SJCRH30 (cell line): ENCODE measurements around the gene GNG12. TPM values are rescaled to one million over a fixed set of nuclear protein-coding genes. Genes with fewer than 3 reads are reported as not detected.

ENCODE experiments used
- DNase-seq, 2 experiments: peaks; one replicate each; pipeline ENCODE4 v3.0.0-alpha.2; 2015 to 2020
- H3K27ac ChIP-seq: fragments of 250-450 bp; sonication (Bioruptor Pico); 2 replicates; pipeline ENCODE4 v1.5.1; 2020; ENCODE audit warnings: mild to moderate bottlenecking, moderate library complexity
- H3K27me3 ChIP-seq: fragments of 250-450 bp; sonication (Bioruptor Pico); 2 replicates; pipeline ENCODE4 v1.5.1; 2020; ENCODE audit warnings: mild to moderate bottlenecking, moderate library complexity
- H3K36me3 ChIP-seq: fragments of 250-450 bp; sonication (Bioruptor Pico); 2 replicates; pipeline ENCODE4 v1.5.1; 2020; ENCODE audit warnings: mild to moderate bottlenecking, moderate library complexity
- H3K4me1 ChIP-seq: fragments of 250-450 bp; sonication (Bioruptor Pico); 2 replicates; pipeline ENCODE4 v1.5.1; 2020; ENCODE audit warnings: mild to moderate bottlenecking, moderate library complexity
- H3K4me3 ChIP-seq: fragments of 250-450 bp; sonication (Bioruptor Pico); 2 replicates; pipeline ENCODE4 v1.5.1; 2020; ENCODE audit warnings: mild to moderate bottlenecking, moderate library complexity
- H3K9me3 ChIP-seq: fragments of 250-450 bp; sonication (Bioruptor Pico); replicated peaks from 2 replicates; pipeline ENCODE4 v1.5.1; 2020; ENCODE audit warnings: mild to moderate bottlenecking, moderate library complexity
- total RNA-seq: library from RNA; depleted of rRNA; stranded (reverse); fragments of >200 nt; shearing (Covaris generic); gene quantifications from 2 replicates; pipeline ENCODE4 v1.2.3, GENCODE V29; 2014

Gene GNG12
- total RNA-seq, 1 experiment from 2014 or later = 110 TPM

DNA sequence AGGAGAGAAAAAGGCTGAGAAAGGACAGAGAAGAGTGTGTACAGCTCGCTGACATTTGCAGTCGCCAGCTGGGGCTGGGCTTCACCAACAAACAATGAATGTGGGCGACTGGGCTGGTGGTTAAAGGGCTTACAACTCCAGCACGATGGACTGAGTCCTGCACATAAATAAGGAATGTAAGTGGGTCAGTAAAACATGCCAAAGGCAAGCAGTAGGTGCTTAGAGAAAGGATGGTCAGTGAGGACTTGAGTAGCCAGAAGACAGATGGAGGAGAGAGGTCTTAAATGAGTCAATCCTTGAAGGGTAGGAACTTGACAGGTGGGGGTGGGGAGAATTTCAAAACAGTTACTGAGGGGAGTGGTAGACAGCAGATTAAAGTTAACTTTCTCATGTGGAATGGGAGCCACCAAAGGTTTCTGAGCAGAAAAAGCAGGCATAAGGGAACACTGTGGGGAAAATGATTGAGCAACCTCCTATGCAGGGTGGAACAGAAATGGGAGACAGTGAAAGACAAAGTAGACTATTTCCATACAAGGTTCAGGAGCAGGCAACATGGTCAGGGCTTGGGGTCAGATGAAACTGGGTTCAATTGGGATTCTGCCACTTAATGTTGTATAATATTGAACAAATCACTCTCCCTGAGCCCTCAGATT lies 110.8 kb downstream of the GNG12 start:
- H3K27me3 ChIP-seq = no peaks in the 10 kb centered on the region
- H3K36me3 ChIP-seq = no peaks in the 10 kb centered on the region
- no peak for DNase-seq
- H3K27ac ChIP-seq = no peak overlapping the region
- H3K4me3 ChIP-seq = no peak overlapping the region
- peaks cover 60% of the 10 kb centered on the region for H3K4me1 ChIP-seq
- no peaks in the 10 kb centered on the region for H3K9me3 ChIP-seq

DNA sequence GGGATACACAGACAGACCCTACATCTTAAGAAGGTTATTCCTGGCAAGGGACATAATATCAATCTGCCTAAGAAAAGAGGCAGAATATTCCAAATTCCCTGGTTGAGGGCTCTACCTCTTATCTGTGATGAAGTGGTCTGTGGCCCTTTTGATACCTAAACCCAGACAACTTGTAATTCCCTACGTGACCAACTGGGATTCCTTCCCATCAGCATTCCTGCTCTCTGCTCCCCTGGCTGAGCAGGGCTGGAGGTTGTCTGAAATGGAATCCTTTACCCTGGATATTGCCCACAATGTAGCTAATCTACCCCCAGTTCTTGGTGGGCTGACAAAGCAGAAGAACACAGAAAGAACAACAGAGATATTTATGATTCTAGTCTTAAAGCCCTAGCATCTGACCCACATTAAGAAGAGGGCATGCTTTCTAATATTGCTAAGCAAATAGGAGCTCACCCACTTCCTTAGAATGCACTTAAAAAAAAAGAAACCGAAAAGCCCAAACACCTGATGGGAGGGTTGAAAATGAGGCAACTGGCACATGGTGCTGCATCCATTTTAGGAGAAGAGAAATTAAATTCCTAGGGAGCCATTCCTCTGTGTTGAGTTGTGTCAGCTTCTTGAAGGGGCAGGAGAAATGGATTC lies 111.5 kb downstream of the GNG12 start:
- H3K27me3 ChIP-seq = no peaks in the 10 kb centered on the region
- no peak for DNase-seq
- peaks cover 64% of the 10 kb centered on the region for H3K4me1 ChIP-seq
- H3K4me3 ChIP-seq = no peak overlapping the region
- no peaks in the 10 kb centered on the region for H3K36me3 ChIP-seq
- H3K27ac ChIP-seq = no peak overlapping the region
- no peaks in the 10 kb centered on the region for H3K9me3 ChIP-seq

DNA sequence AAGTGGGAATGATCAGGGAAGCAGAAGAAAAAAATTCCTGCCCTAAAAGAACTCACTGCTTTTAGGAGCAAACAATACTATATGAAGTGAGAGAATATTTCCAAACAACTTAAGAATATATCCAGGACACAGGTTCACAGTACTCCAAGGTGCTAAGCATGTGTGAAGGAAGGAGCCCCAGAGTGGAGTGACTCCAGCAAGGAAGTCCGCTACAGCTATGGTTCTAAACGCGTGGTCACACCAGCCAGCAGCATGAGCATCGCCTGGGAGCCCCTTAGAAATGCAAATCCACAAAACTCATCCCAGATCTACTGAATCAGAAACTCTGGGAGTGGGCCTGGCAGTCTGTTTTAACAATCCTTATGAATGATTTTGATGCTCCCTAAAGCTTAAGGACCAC lies 112.2 kb downstream of the GNG12 start:
- Histone ChIP-seq H3K4me1 (peaks cover 66% of the 10 kb centered on the region), H3K27me3 (no peaks in the 10 kb centered on the region), H3K27ac (no peak overlapping the region), H3K4me3 (no peak overlapping the region), H3K9me3 (no peaks in the 10 kb centered on the region), H3K36me3 (no peaks in the 10 kb centered on the region)
- no peak for DNase-seq

DNA sequence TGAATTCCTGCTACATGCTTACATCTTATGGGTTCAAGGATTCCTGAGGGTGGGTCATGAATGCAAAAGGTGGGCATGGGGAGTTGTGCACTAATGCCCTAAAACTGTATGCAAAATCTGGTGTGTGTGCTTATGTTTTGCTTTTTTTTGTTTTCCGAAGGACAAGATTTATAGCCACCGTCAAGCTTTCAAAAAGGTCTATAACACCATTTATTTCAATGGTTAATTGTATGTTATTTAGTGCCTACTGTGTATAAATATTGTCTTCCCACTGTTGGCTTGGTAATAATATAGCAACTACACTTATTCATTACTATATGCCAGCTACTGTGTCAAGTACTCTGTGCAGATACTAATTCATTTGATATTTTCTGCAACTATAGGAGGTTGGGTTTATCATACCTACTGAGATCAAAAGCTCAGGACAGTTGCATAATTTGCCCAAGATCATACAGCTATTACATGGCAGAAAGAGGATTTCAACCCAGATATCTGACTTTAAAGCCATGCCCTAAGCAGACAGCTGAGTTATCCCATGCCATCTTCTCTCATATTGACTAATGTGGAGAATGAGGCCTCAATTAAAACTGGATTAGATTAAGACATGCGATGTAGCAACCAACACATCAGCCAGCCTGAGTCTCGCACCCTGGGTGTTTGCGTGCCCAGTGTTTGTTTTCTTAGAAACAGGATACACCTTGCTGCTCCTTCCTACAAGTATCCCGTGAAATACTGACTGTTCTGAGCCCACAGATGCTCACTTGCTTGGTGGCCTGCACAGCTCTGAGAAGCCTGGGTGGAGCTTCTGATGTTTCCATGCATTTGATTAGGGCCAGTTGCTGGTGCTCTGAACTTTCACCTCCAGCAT lies 113.7 kb downstream of the GNG12 start:
- Histone ChIP-seq H3K9me3 (no peaks in the 10 kb centered on the region), H3K4me1 (peaks cover 57% of the 10 kb centered on the region)
- peak; percentile 35 to 63 for DNase-seq

DNA sequence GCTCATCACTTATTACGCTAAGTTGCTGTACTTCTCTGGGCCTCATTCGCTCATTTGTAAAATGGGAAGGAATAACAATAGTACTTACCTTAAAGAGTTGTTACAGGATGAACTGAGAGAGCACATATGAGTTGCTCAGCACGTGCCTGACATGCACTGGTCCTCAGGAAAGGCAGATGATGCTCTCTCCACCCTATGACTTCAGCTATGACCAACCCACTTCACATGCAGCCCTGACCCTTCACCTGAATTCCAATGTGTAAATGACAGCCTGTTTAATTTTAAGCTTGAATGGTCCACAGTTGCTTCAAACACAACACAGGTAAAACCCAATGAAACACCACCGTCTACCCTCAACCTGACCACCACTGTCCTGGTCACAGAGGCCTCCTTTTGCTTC lies 115.4 kb downstream of the GNG12 start:
- no peak overlapping the region for H3K4me3 ChIP-seq
- DNase-seq = no peak
- H3K36me3 ChIP-seq = no peaks in the 10 kb centered on the region
- peaks cover 58% of the 10 kb centered on the region for H3K4me1 ChIP-seq
- H3K27ac ChIP-seq = no peak overlapping the region
- no peaks in the 10 kb centered on the region for H3K27me3 ChIP-seq
- no peaks in the 10 kb centered on the region for H3K9me3 ChIP-seq

More for the DNA sequence above, 113.7 kb downstream of the GNG12 start:
- no peaks in the 10 kb centered on the region for H3K27me3 ChIP-seq
- no peak overlapping the region for H3K27ac ChIP-seq
- H3K4me3 ChIP-seq = no peak overlapping the region
- no peaks in the 10 kb centered on the region for H3K36me3 ChIP-seq

DNA sequence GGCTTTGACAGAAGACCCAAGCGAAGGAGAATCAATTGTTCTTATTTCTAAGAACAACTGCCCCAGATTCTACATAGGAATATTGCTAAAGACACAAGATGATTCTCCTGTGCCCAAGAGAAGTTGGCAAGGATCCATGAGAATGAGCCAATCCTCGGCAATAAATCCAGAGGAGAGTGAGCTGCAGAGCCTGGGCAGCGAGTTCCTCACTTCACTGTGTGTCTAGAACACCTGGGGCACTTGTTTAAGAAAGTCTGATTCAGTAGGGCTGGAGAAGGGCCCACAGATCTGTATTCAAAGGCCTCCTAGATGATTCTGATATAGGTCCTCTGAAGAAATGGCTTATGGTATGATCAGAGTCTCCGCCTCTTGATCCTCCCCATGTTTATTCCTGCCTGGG lies 116.5 kb downstream of the GNG12 start:
- DNase-seq = peak in 1 of 2 experiments; percentile 61
- no peaks in the 10 kb centered on the region for H3K27me3 ChIP-seq
- no peak overlapping the region for H3K4me3 ChIP-seq
- H3K4me1 ChIP-seq = peaks cover 59% of the 10 kb centered on the region
- H3K27ac ChIP-seq = peak overlapping the region; percentile 25; the same call in 1 of the 2 replicates
- no peaks in the 10 kb centered on the region for H3K36me3 ChIP-seq
- no peaks in the 10 kb centered on the region for H3K9me3 ChIP-seq

DNA sequence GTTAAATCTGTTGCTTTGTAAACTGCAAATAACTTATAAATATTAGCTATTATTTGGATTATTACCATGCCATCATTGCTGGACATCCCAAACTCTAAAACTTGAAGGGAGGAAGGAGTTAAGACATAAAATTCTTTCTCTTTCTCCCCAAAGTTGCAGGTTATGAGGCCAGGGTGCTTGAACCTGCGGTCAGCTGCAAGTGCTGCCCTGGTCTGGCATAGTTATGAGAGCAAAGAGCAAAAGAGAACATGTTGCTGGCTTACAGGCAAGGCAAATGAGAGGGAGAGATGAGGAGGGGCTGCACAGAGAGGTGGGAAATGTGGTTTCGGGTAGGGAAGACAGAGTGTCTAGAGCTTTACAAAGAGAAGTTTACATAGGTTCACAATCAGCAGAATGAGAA lies 117.4 kb downstream of the GNG12 start:
- no peak overlapping the region for H3K27ac ChIP-seq

DNA sequence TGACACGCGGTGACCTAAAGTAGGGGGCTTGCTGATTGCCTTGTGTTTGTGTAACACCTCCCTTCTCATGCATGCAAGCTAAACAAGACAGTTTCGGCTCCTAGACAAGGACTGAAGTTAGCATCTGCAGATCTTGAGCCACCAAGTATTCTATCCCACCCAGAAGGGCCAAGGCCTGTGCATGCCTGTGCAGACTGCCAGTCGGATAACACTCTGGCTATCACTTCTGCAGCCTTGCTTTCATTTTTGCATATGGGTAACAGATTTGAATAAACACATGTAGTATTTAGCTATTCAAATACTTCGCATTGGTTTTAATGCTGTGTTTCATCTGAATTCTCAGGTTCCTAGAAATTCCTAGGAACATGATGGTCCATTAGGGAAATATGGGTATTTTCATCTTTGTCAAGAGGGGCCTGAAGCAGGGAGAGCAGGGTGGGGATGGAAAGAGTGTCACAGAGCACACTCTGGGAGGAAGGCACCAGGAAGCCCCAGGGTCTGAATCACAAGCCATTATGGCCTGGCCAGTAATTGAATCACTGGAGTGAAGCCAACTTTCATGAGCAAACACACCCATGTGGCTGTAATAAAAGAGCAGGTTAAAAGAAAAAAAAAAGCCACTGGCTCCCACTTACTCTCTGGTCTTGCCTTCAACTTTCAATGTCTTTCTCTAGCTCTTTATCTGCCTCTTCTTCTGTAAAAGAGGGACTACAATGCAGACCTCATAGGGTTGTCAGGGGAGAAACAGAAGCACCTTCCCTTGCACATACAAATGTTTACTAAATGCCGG lies 120.0 kb downstream of the GNG12 start:
- Histone ChIP-seq H3K4me1 (peaks cover 52% of the 10 kb centered on the region), H3K4me3 (no peak overlapping the region), H3K9me3 (no peaks in the 10 kb centered on the region), H3K27ac (peak overlapping the region; percentile 24), H3K27me3 (no peaks in the 10 kb centered on the region), H3K36me3 (no peaks in the 10 kb centered on the region)
- peak; percentile 44 to 79 for DNase-seq

More for the DNA sequence above, 117.4 kb downstream of the GNG12 start:
- Histone ChIP-seq H3K4me3 (no peak overlapping the region), H3K36me3 (no peaks in the 10 kb centered on the region), H3K27me3 (no peaks in the 10 kb centered on the region), H3K4me1 (peaks cover 62% of the 10 kb centered on the region), H3K9me3 (no peaks in the 10 kb centered on the region)
- no peak for DNase-seq

DNA sequence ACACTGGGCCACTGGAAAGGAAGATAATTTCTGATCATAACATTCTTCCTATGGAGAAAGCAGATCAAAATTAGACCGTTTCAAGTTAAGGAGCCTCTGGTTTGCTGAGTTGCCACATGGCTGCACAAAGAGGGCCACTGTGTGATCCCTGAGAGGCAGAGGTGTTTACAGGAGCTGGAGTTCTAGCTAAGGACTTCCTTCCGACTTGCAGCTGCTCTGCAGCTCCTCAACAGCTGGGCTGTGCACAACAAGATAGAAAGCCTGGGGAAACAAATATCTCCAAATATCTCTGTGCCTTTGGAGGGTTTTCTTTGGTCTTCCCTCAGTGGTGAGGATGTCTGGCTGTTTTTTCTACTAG lies 121.4 kb downstream of the GNG12 start:
- H3K4me1 ChIP-seq = peaks cover 48% of the 10 kb centered on the region
- no peak overlapping the region for H3K4me3 ChIP-seq
- H3K36me3 ChIP-seq = no peaks in the 10 kb centered on the region; the same call in 1 of the 2 replicates
- H3K27ac ChIP-seq = peak overlapping the region; percentile 79
- peak; percentile 81 to 92 for DNase-seq
- H3K9me3 ChIP-seq = no peaks in the 10 kb centered on the region
- no peaks in the 10 kb centered on the region for H3K27me3 ChIP-seq

DNA sequence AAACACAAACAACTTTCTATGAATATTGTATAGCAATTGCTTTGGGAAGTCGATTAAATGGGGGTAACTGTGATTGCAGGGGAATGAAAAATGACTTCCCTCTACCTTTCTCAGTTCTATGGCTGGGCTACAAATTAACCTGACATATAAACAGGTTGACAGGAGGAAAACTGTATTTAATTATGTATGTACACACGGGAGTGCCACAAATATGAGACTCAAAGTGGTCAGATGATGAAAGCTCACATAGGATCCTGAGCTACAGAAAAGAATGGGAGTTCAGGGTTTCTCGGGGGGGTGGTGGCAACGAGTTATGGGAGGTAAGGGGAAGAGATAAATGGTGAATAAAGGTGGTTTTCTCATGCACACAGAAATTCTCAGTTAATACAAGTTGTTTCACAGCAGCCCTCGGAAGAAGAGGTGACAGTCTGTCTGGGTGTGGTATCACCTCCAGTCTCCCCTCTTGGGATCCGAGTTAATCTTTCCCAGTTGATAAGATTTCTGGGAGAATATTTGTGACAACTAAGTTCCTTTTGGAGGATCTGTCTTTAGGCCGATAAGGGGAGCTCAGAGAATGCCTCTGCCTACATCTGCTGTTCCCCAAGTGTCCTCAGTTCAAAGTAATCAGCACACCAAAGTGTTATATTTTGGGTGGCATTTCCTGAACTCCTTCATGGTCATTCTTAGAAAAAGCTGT lies 122.0 kb downstream of the GNG12 start:
- no peak for DNase-seq
- H3K27ac ChIP-seq = peak overlapping the region; percentile 79
- no peaks in the 10 kb centered on the region for H3K9me3 ChIP-seq
- no peak overlapping the region for H3K4me3 ChIP-seq
- H3K36me3 ChIP-seq = no peaks in the 10 kb centered on the region; the same call in 1 of the 2 replicates
- H3K4me1 ChIP-seq = peaks cover 43% of the 10 kb centered on the region
- H3K27me3 ChIP-seq = no peaks in the 10 kb centered on the region

DNA sequence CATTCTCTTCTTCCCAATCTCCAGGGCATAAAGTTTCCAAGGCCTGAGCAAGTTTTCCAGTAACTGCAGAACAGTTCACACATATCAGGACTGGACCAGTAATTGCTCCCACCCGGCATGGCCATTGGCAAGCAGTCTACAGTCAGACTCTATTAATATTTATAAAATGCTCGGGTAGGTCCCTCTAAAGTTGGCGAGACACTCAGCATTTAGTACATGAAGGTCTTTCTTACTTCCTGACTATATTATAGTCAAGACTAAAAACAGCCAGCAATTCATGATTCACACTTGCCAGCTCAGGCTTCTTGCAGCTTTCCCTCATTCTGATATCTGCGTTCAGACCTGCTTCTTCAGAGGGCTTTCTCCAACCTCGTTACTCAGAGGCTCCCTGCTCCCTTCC lies 122.8 kb downstream of the GNG12 start:
- Histone ChIP-seq H3K4me1 (peaks cover 39% of the 10 kb centered on the region), H3K36me3 (no peaks in the 10 kb centered on the region; the same call in none of the 2 replicates), H3K27ac (no peak overlapping the region), H3K27me3 (no peaks in the 10 kb centered on the region), H3K4me3 (no peak overlapping the region), H3K9me3 (no peaks in the 10 kb centered on the region)
- DNase-seq = no peak

DNA sequence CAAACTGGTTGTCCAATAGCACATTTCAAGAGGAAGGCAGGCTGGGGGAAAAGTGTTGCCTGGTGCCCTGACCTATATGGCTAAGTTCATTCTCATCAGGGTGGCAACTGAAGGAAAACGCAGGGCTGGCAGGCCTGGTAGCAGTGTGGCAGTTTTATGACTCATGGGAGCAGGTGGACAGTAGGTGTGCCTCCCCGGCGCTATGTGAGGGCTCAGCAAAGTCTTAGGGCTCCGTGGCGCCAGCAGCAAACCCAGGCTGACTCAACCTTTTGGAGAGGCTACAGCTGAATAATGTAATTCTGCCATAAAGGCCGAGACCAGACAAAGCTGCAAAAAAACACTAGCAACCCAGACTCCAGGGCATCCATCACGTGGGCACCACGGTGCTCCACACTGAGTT lies 124.7 kb downstream of the GNG12 start:
- H3K27ac ChIP-seq = no peak overlapping the region
- no peaks in the 10 kb centered on the region; the same call in none of the 2 replicates for H3K36me3 ChIP-seq
- H3K9me3 ChIP-seq = no peaks in the 10 kb centered on the region
- DNase-seq = no peak
- peaks cover 41% of the 10 kb centered on the region for H3K4me1 ChIP-seq
- H3K27me3 ChIP-seq = no peaks in the 10 kb centered on the region
- no peak overlapping the region for H3K4me3 ChIP-seq

DNA sequence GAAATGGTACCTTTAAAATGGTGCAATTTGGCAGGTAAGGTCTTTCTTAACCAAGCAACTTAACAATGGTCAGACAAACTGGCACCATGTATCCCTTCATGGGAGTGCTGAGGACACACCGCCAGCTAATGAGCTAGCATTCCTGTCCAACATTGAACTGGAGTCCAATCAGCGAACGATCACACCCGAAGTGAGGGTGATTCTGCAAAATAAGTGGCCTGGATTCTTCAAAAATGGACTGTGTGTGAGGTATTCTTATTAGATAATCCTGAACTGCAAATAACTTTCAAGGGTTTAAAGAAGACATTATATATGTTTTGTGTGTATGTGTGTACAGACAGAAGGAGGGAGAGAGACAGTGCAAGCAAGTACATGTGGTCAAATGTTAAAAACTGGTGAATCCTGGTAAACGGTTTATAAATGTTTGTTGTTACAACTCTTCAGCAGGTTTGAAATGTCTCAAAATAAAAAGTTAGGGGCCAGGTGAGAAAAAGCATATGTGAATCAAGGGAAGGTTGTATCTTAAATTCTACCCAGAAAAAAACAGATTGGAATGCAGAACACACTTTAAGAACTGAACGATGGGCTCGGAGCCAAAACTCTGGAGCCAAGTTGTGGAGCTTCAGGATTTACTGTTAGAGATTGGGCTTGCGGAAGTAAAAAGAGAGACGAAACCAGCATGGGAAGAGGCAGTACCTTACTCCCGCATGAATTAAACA lies 127.4 kb downstream of the GNG12 start:
- Histone ChIP-seq H3K36me3 (peaks cover 3% of the 10 kb centered on the region), H3K4me1 (peaks cover 27% of the 10 kb centered on the region), H3K4me3 (no peak overlapping the region), H3K27me3 (no peaks in the 10 kb centered on the region), H3K27ac (no peak overlapping the region), H3K9me3 (no peaks in the 10 kb centered on the region)
- DNase-seq = no peak
